GM18526 (cell line): Measurements from ENCODE around the gene SNRPE.

Experiments
- POLR2A ChIP-seq: IDR thresholded peaks from 3 replicates; pipeline ENCODE4 v1.6.1; 2011; ENCODE audit not compliant: insufficient read length; ENCODE audit errors: extremely low read depth

The SNRPE gene

DNA sequence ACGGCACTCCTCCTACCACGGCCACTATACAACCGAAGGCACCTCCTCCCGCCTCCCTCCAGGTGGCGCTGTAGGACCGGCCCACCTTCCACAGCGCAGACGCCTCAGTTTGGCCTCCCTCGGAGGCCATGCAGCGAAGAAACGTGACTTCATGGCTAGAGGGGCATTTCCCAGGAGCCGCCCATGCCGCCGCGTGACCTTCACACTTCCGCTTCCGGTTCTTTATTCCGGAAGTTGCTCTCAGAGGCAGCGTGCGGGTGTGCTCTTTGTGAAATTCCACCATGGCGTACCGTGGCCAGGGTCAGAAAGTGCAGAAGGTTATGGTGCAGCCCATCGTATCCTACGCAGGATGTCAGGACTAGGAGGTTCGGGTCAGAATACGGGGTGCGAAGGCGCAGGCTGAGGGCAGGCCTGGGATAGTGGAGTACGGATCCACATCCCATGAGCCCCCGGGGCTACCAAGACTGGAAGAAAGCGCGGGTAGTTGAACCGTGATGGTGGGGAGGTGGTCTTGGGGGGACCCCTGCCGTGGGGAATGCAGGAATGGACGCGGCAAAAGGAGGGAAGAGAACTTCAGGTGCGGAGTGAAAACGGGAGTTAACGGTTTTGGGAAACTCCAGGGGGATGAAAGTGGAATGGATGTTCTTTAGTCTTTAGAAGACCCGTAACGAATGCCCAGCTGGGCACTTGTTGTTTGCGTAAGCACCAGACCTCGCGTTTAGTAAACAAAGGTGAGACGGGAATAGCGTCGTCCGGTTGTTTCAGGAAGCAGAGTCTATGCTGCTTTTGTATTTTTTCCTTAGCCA is at the start of gene SNRPE:
SNRPE (plus strand) TSS at position 221 of the 806 bp plus-strand sequence; CDS start at position 282, 61 bp downstream.
- TF ChIP-seq POLR2A, result peak; percentile 78

- no peak for TF ChIP-seq POLR2A
These were observed 47.6 kb upstream of the SNRPE start for GRCh38 chr1:203813581-203814341.

GRCh38 chr1:203818399-203818798 is 43.0 kb upstream of the SNRPE start:
- no peak for TF ChIP-seq POLR2A

- no peak for TF ChIP-seq POLR2A
These were observed 38.1 kb upstream of the SNRPE start for GRCh38 chr1:203823306-203823705.

- no peak for TF ChIP-seq POLR2A
These were observed 35.2 kb upstream of the SNRPE start for GRCh38 chr1:203826175-203826574.

GRCh38 chr1:203828002-203828401 is 33.4 kb upstream of the SNRPE start:
- no peak for TF ChIP-seq POLR2A

DNA sequence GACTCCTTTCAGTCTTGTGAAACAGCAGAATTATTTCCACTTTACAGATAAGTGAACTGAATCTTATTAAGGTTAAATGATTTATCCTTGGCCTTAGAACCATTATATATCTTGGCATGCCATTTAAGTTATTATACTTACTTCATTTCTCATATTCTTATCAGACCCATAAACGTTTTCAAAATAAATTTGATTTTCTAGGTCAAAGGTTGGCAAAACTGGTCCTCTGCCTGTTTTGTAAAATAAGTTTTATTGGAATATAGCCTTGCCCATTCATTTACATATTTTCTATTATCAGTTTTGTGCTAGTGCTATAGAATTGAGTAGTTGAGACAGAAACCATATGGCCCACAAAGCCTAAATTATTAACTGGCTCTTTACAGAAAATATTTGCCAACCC is 32.9 kb upstream of the SNRPE start:
- no peak for TF ChIP-seq POLR2A

- TF ChIP-seq POLR2A, result no peak
These were observed 25.9 kb upstream of the SNRPE start for GRCh38 chr1:203835476-203835875.

- no peak for TF ChIP-seq POLR2A
These were observed 22.3 kb upstream of the SNRPE start for GRCh38 chr1:203839081-203839480.

DNA sequence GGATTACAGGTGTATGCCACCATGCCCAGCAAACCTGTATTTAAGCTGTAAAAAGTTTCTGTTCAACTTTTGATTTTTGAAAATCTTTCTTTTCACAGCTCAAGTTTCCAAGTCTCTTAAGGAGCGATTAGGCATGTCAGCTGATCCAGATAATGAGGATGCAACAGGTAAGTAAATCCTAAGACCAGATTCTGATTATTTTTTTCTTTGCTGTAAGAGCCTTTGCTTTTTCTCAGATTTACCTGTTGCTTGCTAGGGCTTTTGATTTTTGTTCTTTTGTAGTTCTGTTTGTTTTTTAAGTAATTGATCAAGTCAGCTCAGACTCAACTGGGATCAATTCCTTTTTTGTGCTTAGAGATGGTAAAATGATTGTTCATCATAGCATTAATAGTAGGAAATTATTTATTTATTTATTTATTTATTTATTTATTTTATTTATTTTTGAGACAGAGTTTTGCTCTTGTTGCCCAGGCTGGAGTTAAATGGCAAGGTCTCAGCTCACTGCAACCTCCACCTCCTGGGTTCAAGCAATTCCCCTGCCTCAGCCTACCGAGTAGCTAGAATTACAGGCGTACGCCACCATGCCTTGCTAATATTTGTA is 21.1 kb upstream of the SNRPE start:
- TF ChIP-seq POLR2A, result no peak

DNA sequence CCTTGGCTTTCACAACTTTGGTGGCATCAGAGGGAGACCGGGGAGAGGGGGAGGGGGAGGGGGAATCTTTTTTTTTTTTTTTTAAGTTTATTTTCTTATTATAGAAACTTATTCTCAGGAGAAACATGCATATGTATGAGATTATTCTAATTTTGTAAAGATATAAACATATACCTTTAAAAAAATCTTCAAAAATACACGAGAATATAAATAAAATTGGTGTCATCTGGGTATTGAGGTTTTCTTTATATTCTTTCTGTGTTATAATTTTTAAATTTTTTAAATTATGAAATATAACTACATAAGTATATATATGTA is 18.9 kb upstream of the SNRPE start:
- TF ChIP-seq POLR2A, result no peak

GRCh38 chr1:203843435-203843834 is 18.0 kb upstream of the SNRPE start:
- no peak for TF ChIP-seq POLR2A

- no peak for TF ChIP-seq POLR2A
These were observed 3.3 kb upstream of the SNRPE start for GRCh38 chr1:203858055-203858454.

DNA sequence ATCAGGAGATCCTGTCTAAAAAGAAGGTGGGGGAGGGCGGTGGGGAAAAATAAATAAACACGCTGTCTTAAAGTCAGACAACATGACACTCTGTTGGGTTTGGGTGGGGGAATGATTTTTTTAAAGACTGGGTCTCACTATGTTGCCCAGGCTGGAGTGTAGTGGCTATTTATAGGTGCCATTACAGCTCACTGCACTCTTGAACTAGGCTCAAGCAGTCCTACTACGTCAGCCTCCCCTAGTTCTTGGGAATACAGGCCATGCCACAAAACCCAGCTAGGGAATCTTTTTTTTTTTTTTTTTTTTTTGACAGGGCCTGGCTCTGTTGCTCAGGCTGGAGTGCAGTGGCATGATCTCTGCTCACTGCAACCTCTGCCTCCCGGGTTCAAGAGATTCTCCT is 2.4 kb upstream of the SNRPE start:
- TF ChIP-seq POLR2A, result no peak

DNA sequence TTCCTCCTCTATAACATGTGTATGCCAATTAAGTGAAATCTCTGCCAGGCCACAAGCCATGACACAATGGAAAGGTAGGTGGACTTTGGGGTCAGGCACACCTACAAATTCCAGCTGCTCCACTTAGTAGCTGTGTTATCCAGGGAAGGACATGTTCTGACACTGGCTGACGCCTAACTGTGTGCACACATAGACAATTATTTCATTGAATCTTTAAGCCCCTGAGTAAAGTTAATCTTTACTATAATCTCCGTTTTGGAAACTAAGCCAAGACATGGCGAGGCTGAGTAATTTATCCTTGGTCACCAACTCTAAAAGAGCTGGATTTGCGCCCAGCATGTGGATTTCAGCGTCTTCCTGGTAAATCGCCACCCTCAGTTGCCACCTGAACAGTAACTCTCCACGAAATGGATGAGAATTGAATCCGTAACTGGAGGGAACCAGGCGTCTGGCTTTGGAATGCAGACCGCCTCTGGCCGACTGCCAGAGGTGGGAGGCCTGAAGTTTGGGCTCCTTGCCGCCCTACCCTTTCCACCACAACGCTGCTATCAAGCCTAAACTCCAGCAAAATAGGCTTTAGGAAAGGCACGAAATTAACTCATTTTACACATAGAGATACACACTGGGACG is 888 bp upstream of the SNRPE start:
- TF ChIP-seq POLR2A, result no peak

DNA sequence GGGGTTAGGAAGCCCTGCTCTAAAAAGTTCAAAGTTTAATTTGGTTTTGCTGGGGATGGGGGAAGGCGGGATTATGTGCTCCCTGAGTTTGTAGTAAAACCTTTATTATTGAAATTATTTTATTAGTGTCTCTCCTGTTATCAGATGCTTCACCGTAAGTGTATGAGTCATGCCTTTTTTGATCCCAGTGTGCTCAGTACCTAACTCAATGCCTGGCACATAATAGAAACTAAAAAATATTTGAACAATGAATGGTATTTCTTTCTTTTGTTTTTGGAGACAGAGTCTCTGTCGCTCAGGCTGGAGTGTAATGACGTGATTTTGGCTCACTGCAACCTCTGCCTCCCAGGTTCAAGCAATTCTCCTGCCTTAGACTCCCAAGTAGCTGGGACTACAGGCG is 6.4 kb downstream of the SNRPE start:
- no peak for TF ChIP-seq POLR2A
